ENCODE measurements around the gene LRRC28. TPM values are rescaled to one million over a fixed set of nuclear protein-coding genes. Genes with fewer than 3 reads are reported as not detected.

The LRRC28 gene
- total RNA-seq, 1 experiment from 2014 or later: 24.8 TPM

DNA sequence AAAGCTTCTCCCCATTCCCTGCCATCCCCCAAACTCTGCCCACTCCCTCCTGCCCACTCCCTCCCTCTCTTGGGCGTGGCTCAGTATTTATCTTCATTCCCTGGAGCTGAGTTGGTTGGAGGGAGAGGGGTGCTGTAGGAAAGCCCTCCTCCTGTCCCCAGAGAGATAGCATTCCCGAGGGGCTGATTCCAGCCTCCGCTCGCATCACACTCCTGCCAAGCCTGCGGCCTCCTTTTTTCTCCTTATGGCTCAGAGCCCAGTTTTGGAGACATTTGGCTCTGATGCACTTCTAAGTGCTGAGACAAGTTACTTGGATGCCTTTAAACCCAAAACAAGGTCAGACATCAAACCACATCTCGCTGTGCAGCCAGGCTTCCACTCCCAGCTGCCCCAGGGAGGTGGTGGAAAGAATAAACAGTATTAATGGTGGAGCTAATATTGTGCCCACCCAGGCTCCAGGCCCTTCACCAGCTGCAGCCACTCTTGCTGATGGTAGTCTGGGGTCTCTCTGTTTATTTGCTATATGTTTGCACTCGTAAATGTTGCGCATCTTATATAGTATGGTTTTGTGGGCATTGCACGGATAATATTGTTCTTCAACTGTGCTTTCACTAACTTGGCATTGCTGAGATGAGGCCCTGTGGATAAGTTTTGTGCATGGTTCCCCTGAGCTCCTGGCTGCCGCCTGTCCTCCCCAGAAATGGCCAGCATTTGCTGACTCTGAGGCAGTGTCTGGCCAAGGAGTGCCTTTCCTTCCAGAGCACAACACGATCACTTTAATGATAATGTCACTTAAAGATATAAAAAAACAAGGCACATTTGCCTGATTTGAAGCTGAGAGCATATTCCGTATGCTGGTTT, 157.2 kb downstream of the LRRC28 start:
- Histone ChIP-seq H3K4me1 (replicated peaks) (no peaks in the 10 kb centered on the region), H3K27me3 (replicated peaks) (no peaks in the 10 kb centered on the region), H3K27ac (no peak overlapping the region), H3K36me3 (no peaks in the 10 kb centered on the region), H3K9me3 (replicated peaks) (no peaks in the 10 kb centered on the region), H3K4me3 (no peak overlapping the region)
- no peak for DNase-seq (ENCODE audit: low read depth in 1 of 2, low spot score in 2 of 2)

DNA sequence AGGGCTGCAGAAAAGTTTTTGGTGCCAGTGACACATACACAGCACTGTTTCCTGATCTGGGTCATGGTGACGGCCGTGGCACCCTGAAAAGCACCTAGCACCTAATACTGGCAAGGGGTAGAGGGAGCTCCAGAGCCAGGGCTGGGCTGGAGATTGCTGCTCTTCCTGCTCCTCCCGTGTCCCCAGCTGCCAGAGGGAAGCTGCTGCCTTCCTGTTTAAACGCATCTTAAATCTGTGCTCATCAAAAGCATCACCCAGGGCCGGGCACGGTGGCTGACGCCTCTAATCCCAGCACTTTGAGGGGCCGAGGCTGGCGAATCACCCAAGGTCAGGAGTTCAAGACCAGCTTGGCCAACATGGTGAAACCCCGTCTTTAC, 157.8 kb downstream of the LRRC28 start:
- Histone ChIP-seq H3K4me1 (replicated peaks) (no peaks in the 10 kb centered on the region), H3K4me3 (no peak overlapping the region), H3K9me3 (replicated peaks) (no peaks in the 10 kb centered on the region), H3K27ac (no peak overlapping the region), H3K27me3 (replicated peaks) (no peaks in the 10 kb centered on the region), H3K36me3 (no peaks in the 10 kb centered on the region)
- peak in 1 of 2 experiments; percentile 34 for DNase-seq (ENCODE audit: low read depth in 1 of 2, low spot score in 2 of 2)

DNA sequence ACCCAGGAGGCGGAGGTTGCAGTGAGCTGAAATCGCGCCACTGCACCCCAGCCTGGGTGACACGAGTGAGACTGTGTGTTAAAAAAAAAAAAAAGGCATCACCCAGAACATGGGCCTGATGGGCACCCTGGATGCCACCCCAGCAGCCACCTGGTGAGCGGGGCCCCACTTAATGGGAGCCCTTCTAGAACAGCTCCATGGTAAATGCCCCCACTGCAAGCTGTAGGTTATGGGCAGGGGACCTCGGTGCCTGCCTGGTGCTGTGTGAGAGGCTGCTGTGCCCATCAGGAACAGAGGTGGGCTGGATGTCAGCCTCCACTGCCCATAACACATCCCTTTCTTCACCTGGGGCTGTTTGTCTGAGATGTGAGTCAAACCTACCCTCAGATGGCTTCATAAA, 158.3 kb downstream of the LRRC28 start:
- Histone ChIP-seq H3K36me3 (no peaks in the 10 kb centered on the region), H3K27ac (no peak overlapping the region), H3K9me3 (replicated peaks) (no peaks in the 10 kb centered on the region), H3K4me3 (no peak overlapping the region), H3K4me1 (replicated peaks) (no peaks in the 10 kb centered on the region), H3K27me3 (replicated peaks) (no peaks in the 10 kb centered on the region)
- no peak for DNase-seq (ENCODE audit: low read depth in 1 of 2, low spot score in 2 of 2)

DNA sequence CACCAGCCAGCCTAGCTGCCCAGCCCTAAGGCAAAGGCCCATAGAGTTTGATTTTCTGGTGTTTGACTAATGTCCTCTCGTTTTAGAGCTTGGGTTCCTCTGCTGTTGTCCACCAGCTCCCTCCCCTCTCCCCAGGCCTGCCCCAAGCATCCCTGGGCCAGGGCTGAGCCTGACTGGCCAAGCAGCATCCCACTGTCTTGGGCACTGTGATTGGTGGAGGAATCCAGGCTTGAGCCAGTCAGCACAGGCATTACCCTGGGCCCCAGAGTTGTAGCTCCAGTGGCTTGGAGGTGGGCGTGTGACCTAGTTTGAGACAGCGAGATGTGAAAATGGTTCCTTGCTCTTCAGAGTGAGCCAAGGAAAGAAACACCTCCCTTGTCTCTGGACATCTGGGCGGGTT, 159.2 kb downstream of the LRRC28 start:
- no peaks in the 10 kb centered on the region for H3K27me3 ChIP-seq (replicated peaks)
- DNase-seq (ENCODE audit: low read depth in 1 of 2, low spot score in 2 of 2): no peak

DNA sequence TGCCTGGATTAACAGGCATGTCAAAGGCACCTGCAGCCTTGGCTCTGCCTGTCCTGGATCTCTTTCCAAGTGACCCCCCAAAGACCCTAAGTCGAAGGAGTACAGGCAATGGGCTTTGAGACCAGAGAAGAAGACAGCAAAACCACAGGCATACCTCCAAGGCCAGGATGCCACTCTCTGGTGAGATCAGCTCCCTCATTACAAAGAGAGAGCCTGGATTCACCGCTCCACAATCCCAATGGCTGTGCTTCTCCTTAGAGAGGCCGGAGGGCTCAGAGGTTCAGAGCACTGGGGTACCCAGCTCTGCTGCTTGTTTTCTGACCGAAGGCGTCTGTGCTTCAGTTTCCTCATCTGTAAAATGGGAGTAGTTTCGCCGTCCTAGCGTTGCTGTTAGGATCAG, 160.0 kb downstream of the LRRC28 start:
- Histone ChIP-seq H3K27me3 (replicated peaks) (no peaks in the 10 kb centered on the region), H3K9me3 (replicated peaks) (no peaks in the 10 kb centered on the region), H3K27ac (no peak overlapping the region), H3K4me3 (no peak overlapping the region), H3K4me1 (replicated peaks) (no peaks in the 10 kb centered on the region), H3K36me3 (no peaks in the 10 kb centered on the region)
- DNase-seq (ENCODE audit: low read depth in 1 of 2, low spot score in 2 of 2): no peak

More for the DNA sequence above, 159.2 kb downstream of the LRRC28 start:
- no peaks in the 10 kb centered on the region for H3K4me1 ChIP-seq (replicated peaks)
- H3K36me3 ChIP-seq: no peaks in the 10 kb centered on the region
- no peaks in the 10 kb centered on the region for H3K9me3 ChIP-seq (replicated peaks)
- no peak overlapping the region for H3K27ac ChIP-seq
- H3K4me3 ChIP-seq: no peak overlapping the region

DNA sequence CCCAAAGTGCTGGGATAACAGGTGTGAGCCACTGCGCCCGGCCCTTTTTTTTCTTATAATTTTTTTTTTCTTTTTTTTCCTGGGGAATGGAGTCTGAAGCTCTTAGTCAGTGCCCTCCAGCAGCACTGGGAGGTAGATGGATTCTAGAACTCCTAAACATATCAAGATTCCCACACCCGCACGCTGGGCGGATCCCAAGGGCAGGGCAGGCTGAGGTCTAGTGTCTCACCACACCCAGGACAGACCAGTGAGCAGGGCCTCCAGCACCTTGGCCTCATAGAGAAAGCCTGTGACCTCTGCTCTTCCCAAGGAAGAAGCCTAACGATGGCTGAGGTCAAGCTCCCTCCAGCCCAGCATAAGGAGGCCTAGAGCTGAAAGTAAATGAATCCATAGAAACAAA, 160.8 kb downstream of the LRRC28 start:
- Histone ChIP-seq H3K27ac (no peak overlapping the region), H3K4me3 (no peak overlapping the region), H3K27me3 (replicated peaks) (no peaks in the 10 kb centered on the region), H3K9me3 (replicated peaks) (no peaks in the 10 kb centered on the region), H3K36me3 (no peaks in the 10 kb centered on the region), H3K4me1 (replicated peaks) (no peaks in the 10 kb centered on the region)
- no peak for DNase-seq (ENCODE audit: low read depth in 1 of 2, low spot score in 2 of 2)

DNA sequence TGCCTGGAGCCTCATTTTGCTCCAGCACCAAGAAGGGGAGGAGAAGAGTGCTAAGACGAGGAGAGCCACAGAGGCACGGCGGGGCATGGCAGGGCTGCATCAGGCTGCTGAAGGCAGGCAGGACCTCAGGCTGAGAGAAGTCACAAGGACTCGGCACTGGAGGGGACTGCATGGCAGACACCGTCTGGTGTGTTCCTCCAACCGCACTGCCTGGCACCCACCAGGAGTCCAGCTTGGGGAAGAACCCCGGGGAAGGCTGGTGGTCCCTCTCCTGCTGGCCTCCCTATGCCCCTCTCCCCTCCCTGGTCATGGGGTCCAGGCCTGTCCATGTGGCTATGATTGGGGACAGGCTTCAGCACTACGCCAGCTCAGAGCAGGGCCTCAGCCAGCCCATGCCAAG, 161.3 kb downstream of the LRRC28 start:
- Histone ChIP-seq H3K36me3 (no peaks in the 10 kb centered on the region), H3K4me1 (replicated peaks) (no peaks in the 10 kb centered on the region), H3K27me3 (replicated peaks) (no peaks in the 10 kb centered on the region), H3K9me3 (replicated peaks) (no peaks in the 10 kb centered on the region), H3K4me3 (no peak overlapping the region), H3K27ac (no peak overlapping the region)
- DNase-seq (ENCODE audit: low read depth in 1 of 2, low spot score in 2 of 2): no peak

DNA sequence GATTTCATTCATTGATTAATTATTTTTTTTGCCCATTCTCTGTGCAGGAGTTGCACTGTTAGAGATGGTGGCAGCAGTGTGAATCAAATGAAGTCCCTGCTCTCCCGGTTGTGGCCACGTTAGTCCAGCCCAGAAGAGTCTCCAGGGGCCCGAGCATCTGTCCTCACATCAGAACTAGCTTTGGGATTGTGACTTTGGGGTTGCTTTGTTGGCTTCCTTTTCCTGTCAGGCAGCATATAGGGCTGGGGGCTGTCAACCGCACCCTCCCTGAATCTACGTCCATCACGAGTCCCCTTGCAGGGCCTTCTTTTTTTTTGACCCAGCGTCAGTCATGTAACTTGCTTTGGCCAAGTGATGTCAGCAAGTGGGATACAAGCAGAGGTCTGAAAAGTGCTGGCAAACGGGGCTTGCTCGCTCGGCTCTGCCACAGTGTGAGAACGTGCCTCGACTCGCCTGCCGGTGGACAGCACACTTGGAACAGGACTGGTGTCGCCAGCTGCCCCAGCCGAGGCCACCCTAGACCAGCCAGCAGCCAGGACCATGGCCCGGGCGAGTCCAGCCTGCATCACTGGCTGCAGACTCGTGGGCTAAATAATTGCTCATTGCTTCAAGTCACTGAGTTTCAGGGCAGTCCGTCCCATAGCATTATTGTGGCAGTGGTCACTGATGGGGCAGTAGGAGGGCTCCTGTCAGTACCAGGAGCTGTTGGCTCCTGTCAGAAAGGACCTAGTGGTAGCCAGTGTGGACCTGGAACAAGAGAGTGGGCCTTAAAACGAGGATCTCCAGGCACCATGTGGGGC, 162.9 kb downstream of the LRRC28 start:
- no peaks in the 10 kb centered on the region for H3K27me3 ChIP-seq (replicated peaks)
- H3K9me3 ChIP-seq (replicated peaks): no peaks in the 10 kb centered on the region
- H3K36me3 ChIP-seq: no peaks in the 10 kb centered on the region
- DNase-seq (ENCODE audit: low read depth in 1 of 2, low spot score in 2 of 2): no peak
- no peaks in the 10 kb centered on the region for H3K4me1 ChIP-seq (replicated peaks)
- H3K4me3 ChIP-seq: no peak overlapping the region
- no peak overlapping the region for H3K27ac ChIP-seq

DNA sequence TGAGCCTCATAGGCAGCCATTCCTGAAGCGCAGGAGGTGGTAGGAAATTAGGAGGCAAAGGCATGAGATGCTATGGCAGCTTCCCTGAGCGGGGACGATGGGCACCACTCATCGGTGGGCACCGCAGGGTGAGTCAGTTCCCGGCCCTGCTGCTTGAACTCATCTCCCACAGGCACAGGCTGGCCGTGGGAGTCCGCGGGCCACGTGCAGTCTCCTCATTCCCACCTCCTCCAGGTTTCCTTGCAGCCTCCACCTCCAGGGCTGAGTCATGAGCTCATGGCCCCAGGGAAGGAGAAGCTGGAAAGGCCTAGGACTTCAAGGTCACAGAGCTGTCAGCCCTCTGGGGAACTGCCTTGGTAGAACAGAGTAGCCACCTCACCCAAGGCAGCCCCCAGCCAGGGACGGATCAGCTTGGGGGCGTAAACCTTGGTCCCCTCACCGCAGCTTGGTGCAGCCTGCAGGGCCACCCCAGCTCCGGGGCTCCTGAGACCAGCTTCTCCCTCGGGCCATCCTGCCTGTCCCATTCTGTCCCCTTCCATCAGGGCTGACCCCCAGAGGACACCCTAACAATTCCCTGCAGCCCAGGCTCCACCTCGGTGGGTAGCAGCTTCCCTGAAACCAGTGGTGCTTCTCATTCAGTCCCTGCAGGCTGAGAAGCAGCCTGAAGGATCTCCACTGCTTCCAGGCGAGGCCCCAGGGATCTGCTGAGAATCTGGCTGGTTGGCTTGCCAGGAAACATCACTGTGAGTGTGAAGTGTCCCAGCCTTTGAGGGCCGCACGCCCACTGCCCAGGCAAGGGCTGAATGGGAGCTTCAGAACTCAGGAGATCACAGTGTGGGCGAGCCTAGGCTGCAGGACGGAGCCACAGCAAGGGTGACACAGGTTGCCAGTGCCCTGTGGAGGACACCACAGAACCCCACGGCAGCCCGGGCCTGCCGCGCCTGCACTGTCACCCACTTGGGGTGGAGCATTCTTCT, 163.8 kb downstream of the LRRC28 start:
- no peaks in the 10 kb centered on the region for H3K36me3 ChIP-seq
- DNase-seq (ENCODE audit: low read depth in 1 of 2, low spot score in 2 of 2): peak in 1 of 2 experiments; percentile 31
- H3K27ac ChIP-seq: no peak overlapping the region
- H3K4me1 ChIP-seq (replicated peaks): no peaks in the 10 kb centered on the region
- H3K4me3 ChIP-seq: no peak overlapping the region
- H3K27me3 ChIP-seq (replicated peaks): no peaks in the 10 kb centered on the region
- no peaks in the 10 kb centered on the region for H3K9me3 ChIP-seq (replicated peaks)

DNA sequence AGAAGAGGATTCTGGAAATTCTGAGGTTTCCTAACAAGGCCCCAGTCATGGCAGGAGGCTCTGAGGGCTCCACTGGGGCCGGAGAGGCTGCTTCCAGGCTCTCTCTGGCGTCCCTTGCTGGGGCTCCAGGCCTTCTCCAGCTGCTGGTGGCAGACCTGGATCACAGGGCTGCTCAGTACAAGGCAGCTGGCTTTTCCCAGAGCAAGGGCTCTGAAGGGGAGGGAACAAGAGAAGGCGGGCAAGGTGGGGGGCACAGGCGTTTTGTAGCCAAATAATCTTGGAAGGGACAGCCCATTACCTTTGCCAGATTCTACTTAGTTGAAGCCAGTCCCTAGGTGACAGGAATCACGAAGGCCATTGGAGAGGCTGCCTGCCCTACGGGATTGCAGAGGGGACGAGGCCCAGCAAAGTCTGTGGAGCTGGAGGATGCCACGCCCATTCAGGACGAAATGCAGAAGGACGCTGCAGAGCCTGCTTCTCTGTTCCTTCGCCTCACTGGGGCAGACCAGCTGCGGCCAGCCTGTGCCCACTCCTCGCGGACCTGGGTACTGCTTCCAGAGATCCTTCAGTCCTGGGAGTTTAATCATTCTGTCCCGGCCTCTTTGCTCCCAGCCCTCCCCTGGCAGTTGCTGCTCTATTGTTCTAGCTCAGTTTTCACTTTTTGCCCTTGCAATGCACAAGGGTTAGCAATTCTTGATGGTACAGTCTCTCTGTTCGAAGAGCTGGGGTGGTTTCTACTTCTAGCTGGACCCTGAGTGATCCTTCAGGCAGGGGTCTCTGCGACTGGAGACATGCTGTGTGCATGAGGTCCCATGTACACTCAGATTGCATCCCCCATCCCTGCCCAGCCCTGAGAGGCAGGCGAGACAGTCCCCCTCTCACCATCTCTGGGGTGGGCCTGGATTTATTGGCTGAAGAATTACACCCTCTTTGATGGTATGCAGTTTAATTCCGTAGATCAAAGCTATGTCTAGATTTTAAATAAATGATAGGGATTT, 165.2 kb downstream of the LRRC28 start:
- no peak overlapping the region for H3K27ac ChIP-seq
- DNase-seq (ENCODE audit: low read depth in 1 of 2, low spot score in 2 of 2): peak in 1 of 2 experiments; percentile 29
- H3K4me3 ChIP-seq: no peak overlapping the region
- H3K36me3 ChIP-seq: no peaks in the 10 kb centered on the region
- peaks cover 5% of the 10 kb centered on the region; the same call in 1 of the 2 replicates for H3K4me1 ChIP-seq (replicated peaks)
- H3K9me3 ChIP-seq (replicated peaks): no peaks in the 10 kb centered on the region
- no peaks in the 10 kb centered on the region for H3K27me3 ChIP-seq (replicated peaks)

DNA sequence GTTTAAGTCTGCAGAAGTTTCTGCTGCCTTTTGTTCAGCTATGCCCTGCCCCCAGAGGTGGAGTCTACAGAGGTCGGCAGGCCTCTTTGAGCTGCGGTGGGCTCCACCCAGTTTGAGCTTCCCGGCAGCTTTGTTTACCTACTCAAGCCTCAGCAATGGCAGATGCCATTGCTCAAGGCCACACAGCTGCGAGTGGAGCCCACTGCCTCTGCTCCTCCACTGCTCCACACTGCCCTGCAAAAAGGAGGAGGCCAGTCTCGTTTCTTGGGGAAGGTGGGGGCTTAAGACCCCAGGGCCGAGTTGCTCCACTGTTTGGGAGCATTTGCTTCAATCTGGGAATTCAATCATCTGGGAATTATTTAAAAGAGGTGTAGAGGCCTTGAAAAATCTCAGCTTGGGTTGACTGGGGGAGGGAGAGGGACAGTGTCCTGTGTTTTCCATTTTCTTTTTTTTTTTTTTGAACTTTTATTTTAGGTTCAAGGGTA, 169.9 kb downstream of the LRRC28 start:
- DNase-seq (ENCODE audit: low read depth in 1 of 2, low spot score in 2 of 2): no peak

DNA sequence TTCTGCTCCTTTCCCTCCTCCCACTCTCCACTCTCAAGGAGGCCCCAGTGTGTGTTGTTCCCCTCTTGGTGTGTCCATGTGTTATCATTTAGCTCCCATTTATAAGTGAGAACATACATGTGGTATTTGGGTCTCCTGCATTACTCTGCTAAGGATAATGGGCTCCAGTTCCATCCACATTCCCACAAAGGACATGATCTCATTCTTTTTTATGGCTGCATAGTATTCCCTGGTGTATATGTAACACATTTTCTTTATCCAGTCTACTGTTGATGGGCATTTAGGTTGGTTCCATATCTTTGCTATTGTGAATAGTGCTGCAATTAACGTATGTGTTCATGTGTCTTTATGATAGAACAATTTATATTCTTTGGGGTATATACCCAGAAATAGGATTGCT, 170.5 kb downstream of the LRRC28 start:
- H3K27ac ChIP-seq: no peak overlapping the region
- no peaks in the 10 kb centered on the region for H3K36me3 ChIP-seq
- no peak overlapping the region for H3K4me3 ChIP-seq
- no peaks in the 10 kb centered on the region for H3K27me3 ChIP-seq (replicated peaks)
- no peaks in the 10 kb centered on the region for H3K9me3 ChIP-seq (replicated peaks)
- peaks cover 15% of the 10 kb centered on the region for H3K4me1 ChIP-seq (replicated peaks)
- DNase-seq (ENCODE audit: low read depth in 1 of 2, low spot score in 2 of 2): no peak

More for the DNA sequence above, 169.9 kb downstream of the LRRC28 start:
- no peaks in the 10 kb centered on the region for H3K9me3 ChIP-seq (replicated peaks)
- no peak overlapping the region for H3K4me3 ChIP-seq
- peaks cover 15% of the 10 kb centered on the region for H3K4me1 ChIP-seq (replicated peaks)
- H3K36me3 ChIP-seq: no peaks in the 10 kb centered on the region
- no peak overlapping the region for H3K27ac ChIP-seq
- no peaks in the 10 kb centered on the region for H3K27me3 ChIP-seq (replicated peaks)
